T-helper 1 cell treated with Interleukin-12 subunit alpha and Interleukin-12 subunit beta and Interleukin-4 antibody, amounts not matched to agents 30 ng/mL and 1 ng/mL, for 36 hours (primary cell): Measurements from ENCODE around the gene OR6V1. TPM values are rescaled to one million over a fixed set of nuclear protein-coding genes. Genes with fewer than 3 reads are reported as not detected.
"Not testable (repeated sequence)": the region's sequence is repeated elsewhere in the genome, so short reads cannot be mapped to it uniquely, and the experiment has no call there.

Source experiments
- intact Hi-C: fragments of 100-400 bp; cut with micrococcal nuclease; formaldehyde crosslinking; loops from one replicate; pipeline ENCODE4 v1.15.1; 2024
- total RNA-seq: library from RNA; stranded (reverse); gene quantifications from 2 replicates; pipeline ENCODE4 v1.2.3, GENCODE V29; 2022

The OR6V1 gene
- total RNA-seq, 1 donor from 2014 or later, result not detected

GRCh38 chr7:143042159-143042789 is 9.9 kb upstream of the OR6V1 start:
- intact Hi-C loops, result no loop called here

GRCh38 chr7:143042790-143043271 is 9.3 kb upstream of the OR6V1 start:
- intact Hi-C loops, result no loop called here

- intact Hi-C loops, result no loop called here
These were observed 8.8 kb upstream of the OR6V1 start for GRCh38 chr7:143043391-143043790.

- intact Hi-C loops, result no loop called here
These were observed 5.7 kb upstream of the OR6V1 start for GRCh38 chr7:143046426-143046851.

GRCh38 chr7:143047326-143047725 is 4.8 kb upstream of the OR6V1 start:
- intact Hi-C loops, result no loop called here

GRCh38 chr7:143048827-143049226 is 3.3 kb upstream of the OR6V1 start:
- intact Hi-C loops, result no loop called here

- intact Hi-C loops, result no loop called here
These were observed 2.8 kb upstream of the OR6V1 start for GRCh38 chr7:143049362-143049761.

GRCh38 chr7:143050931-143051330 is 1.2 kb upstream of the OR6V1 start:
- intact Hi-C loops, result no loop called here

- intact Hi-C loops, result no loop called here
These were observed 2.5 kb downstream of the OR6V1 start for GRCh38 chr7:143054621-143055020.

GRCh38 chr7:143055754-143056153 is 3.6 kb downstream of the OR6V1 start:
- intact Hi-C loops, result no loop called here

- intact Hi-C loops, result no loop called here
These were observed 11.6 kb downstream of the OR6V1 start for GRCh38 chr7:143063741-143064140.

GRCh38 chr7:143068446-143068845 is 16.3 kb downstream of the OR6V1 start:
- intact Hi-C loops, result no loop called here

GRCh38 chr7:143069912-143070500 is 17.9 kb downstream of the OR6V1 start:
- intact Hi-C loops, result no loop called here

- intact Hi-C loops, result no loop called here
These were observed 21.4 kb downstream of the OR6V1 start for GRCh38 chr7:143073556-143073955.

GRCh38 chr7:143074141-143074540 is 22.0 kb downstream of the OR6V1 start:
- intact Hi-C loops, result no loop called here

GRCh38 chr7:143085109-143085508 is 33.0 kb downstream of the OR6V1 start:
- intact Hi-C loops, result no loop called here

GRCh38 chr7:143085610-143086009 is 33.5 kb downstream of the OR6V1 start:
- intact Hi-C loops, result not testable (repeated sequence)

GRCh38 chr7:143088549-143089231 is 36.5 kb downstream of the OR6V1 start:
- intact Hi-C loops, result not testable (repeated sequence)

GRCh38 chr7:143096146-143096545 is 44.0 kb downstream of the OR6V1 start:
- intact Hi-C loops, result no loop called here

- intact Hi-C loops, result not testable (repeated sequence)
These were observed 47.4 kb downstream of the OR6V1 start for GRCh38 chr7:143099579-143099978.
